HEK293 (cell line): ENCODE data around the gene NAALADL2.

Experiments used
- GLI4 ChIP-seq: fragments of 450-650 bp; formaldehyde crosslinking; IDR thresholded peaks from 2 replicates; pipeline ENCODE4 v1.5.1; 2016; ENCODE audit warnings: missing biosample characterization, missing genetic modification characterization
- GLIS1 ChIP-seq: fragments of 450-650 bp; formaldehyde crosslinking; IDR thresholded peaks from 2 replicates; pipeline ENCODE4 v1.5.1; 2016; ENCODE audit warnings: missing biosample characterization, missing genetic modification characterization
- YY1 ChIP-seq: fragments of 450-650 bp; formaldehyde crosslinking; IDR thresholded peaks from 2 replicates; pipeline ENCODE4 v1.5.1; 2018; ENCODE audit warnings: missing biosample characterization, missing genetic modification characterization
- YY2 ChIP-seq: fragments of 450-650 bp; formaldehyde crosslinking; IDR thresholded peaks from 2 replicates; pipeline ENCODE4 v1.5.1; 2016; ENCODE audit warnings: missing biosample characterization, missing genetic modification characterization
- ZBTB1 ChIP-seq: fragments of 450-650 bp; formaldehyde crosslinking; IDR thresholded peaks from 2 replicates; pipeline ENCODE4 v1.5.1; 2016; ENCODE audit warnings: missing biosample characterization, missing genetic modification characterization
- ZNF302 ChIP-seq: fragments of 450-650 bp; formaldehyde crosslinking; IDR thresholded peaks from 2 replicates; pipeline ENCODE4 v1.5.1; 2016; ENCODE audit warnings: missing biosample characterization, missing genetic modification characterization, low read depth
- ZNF423 ChIP-seq: fragments of 450-650 bp; formaldehyde crosslinking; IDR thresholded peaks from 2 replicates; pipeline ENCODE4 v1.5.1; 2016; ENCODE audit warnings: missing biosample characterization, missing genetic modification characterization
- ZNF623 ChIP-seq: fragments of 450-650 bp; formaldehyde crosslinking; IDR thresholded peaks from 2 replicates; pipeline ENCODE4 v1.5.1; 2016; ENCODE audit warnings: missing biosample characterization, missing genetic modification characterization
- ZNF747 ChIP-seq: fragments of 450-650 bp; formaldehyde crosslinking; IDR thresholded peaks from 2 replicates; pipeline ENCODE4 v1.5.1; 2016; ENCODE audit warnings: missing biosample characterization, missing genetic modification characterization
- TF ChIP-seq, protein P1 (sequence below): fragments of 450-650 bp; formaldehyde crosslinking; IDR thresholded peaks from 2 replicates; pipeline ENCODE4 v1.5.1; 2016; ENCODE audit warnings: missing biosample characterization, missing genetic modification characterization
- TF ChIP-seq, protein P2 (sequence below): fragments of 450-650 bp; formaldehyde crosslinking; IDR thresholded peaks from 2 replicates; pipeline ENCODE4 v1.5.1; 2017; ENCODE audit warnings: missing biosample characterization, missing genetic modification characterization
- TF ChIP-seq, protein P3 (sequence below): fragments of 450-650 bp; formaldehyde crosslinking; IDR thresholded peaks from 2 replicates; pipeline ENCODE4 v1.5.1; 2016; ENCODE audit warnings: missing biosample characterization, missing genetic modification characterization, low read depth

DNA sequence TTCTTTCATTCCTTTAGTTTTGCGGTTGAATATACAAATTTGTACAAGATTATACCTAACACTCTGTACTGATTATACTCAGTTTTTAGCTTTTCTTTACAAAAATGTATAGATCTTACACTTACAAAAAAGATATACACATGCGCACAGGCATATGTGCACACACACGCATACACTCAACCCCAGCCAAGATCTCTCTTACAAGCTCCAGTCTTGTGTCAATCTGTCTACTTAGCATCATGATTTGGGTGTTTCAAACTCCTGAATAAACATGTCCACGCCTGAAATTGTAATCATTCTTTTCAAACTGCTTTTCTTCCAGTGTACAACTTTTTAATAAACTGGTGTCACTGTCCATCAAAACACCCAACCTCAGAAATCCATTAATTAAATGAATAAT lies 180.7 kb downstream of the NAALADL2 start:
- TF ChIP-seq, protein P1, sequence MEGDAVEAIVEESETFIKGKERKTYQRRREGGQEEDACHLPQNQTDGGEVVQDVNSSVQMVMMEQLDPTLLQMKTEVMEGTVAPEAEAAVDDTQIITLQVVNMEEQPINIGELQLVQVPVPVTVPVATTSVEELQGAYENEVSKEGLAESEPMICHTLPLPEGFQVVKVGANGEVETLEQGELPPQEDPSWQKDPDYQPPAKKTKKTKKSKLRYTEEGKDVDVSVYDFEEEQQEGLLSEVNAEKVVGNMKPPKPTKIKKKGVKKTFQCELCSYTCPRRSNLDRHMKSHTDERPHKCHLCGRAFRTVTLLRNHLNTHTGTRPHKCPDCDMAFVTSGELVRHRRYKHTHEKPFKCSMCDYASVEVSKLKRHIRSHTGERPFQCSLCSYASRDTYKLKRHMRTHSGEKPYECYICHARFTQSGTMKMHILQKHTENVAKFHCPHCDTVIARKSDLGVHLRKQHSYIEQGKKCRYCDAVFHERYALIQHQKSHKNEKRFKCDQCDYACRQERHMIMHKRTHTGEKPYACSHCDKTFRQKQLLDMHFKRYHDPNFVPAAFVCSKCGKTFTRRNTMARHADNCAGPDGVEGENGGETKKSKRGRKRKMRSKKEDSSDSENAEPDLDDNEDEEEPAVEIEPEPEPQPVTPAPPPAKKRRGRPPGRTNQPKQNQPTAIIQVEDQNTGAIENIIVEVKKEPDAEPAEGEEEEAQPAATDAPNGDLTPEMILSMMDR (tag by site-specific recombination), result no peak
- TF ChIP-seq GLI4 (tag by site-specific recombination) (no peak), ZBTB1 (tag by site-specific recombination) (no peak), YY1 (tag by site-specific recombination) (no peak), YY2 (tag by site-specific recombination) (no peak), ZNF623 (tag by site-specific recombination) (no peak), ZNF747 (no peak), GLIS1 (no peak), ZNF302 (tag by site-specific recombination) (no peak), ZNF423 (tag by site-specific recombination) (no peak)
- TF ChIP-seq, protein P2, sequence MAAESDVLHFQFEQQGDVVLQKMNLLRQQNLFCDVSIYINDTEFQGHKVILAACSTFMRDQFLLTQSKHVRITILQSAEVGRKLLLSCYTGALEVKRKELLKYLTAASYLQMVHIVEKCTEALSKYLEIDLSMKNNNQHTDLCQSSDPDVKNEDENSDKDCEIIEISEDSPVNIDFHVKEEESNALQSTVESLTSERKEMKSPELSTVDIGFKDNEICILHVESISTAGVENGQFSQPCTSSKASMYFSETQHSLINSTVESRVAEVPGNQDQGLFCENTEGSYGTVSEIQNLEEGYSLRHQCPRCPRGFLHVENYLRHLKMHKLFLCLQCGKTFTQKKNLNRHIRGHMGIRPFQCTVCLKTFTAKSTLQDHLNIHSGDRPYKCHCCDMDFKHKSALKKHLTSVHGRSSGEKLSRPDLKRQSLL (tag by site-specific recombination), result no peak
- TF ChIP-seq, protein P3, sequence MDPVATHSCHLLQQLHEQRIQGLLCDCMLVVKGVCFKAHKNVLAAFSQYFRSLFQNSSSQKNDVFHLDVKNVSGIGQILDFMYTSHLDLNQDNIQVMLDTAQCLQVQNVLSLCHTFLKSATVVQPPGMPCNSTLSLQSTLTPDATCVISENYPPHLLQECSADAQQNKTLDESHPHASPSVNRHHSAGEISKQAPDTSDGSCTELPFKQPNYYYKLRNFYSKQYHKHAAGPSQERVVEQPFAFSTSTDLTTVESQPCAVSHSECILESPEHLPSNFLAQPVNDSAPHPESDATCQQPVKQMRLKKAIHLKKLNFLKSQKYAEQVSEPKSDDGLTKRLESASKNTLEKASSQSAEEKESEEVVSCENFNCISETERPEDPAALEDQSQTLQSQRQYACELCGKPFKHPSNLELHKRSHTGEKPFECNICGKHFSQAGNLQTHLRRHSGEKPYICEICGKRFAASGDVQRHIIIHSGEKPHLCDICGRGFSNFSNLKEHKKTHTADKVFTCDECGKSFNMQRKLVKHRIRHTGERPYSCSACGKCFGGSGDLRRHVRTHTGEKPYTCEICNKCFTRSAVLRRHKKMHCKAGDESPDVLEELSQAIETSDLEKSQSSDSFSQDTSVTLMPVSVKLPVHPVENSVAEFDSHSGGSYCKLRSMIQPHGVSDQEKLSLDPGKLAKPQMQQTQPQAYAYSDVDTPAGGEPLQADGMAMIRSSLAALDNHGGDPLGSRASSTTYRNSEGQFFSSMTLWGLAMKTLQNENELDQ (tag by site-specific recombination), result no peak
